ENCODE data around the gene COG4.

- no peak for TF ChIP-seq EZH2 (IDR thresholded peaks at IDR 0.05; ENCODE audit: insufficient read depth, poor library complexity, severe bottlenecking)
- TF ChIP-seq EZH2phosphoT487 (IDR thresholded peaks at IDR 0.05; ENCODE audit: insufficient read depth, low read depth): no peak
Observed at GRCh38 chr16:70465999-70466804, 57.2 kb downstream of the COG4 start.

All from GM23248 (cell line).